Measurements from ENCODE around the gene MRLN.

MRLN gene

GRCh38 chr10:59704630-59705029 lies 48.6 kb downstream of the MRLN start:
- Histone ChIP-seq H3K9me3 (no peaks in the 10 kb centered on the region), H3K27me3 (peaks cover 26% of the 10 kb centered on the region), H3K27ac (no peak overlapping the region), H3K36me3 (no peaks in the 10 kb centered on the region), H3K4me3 (ENCODE audit: low read depth in 1 of 2, low read length in 1 of 2) (no peak overlapping the region), H3K4me1 (ENCODE audit: control insufficient read depth in 1 of 2, insufficient read depth in 1 of 2, low read depth in 1 of 2, low read length in 1 of 2) (peaks cover 0 to 5% of the 10 kb centered on the region in 2 experiments)
- TF ChIP-seq, protein P1, sequence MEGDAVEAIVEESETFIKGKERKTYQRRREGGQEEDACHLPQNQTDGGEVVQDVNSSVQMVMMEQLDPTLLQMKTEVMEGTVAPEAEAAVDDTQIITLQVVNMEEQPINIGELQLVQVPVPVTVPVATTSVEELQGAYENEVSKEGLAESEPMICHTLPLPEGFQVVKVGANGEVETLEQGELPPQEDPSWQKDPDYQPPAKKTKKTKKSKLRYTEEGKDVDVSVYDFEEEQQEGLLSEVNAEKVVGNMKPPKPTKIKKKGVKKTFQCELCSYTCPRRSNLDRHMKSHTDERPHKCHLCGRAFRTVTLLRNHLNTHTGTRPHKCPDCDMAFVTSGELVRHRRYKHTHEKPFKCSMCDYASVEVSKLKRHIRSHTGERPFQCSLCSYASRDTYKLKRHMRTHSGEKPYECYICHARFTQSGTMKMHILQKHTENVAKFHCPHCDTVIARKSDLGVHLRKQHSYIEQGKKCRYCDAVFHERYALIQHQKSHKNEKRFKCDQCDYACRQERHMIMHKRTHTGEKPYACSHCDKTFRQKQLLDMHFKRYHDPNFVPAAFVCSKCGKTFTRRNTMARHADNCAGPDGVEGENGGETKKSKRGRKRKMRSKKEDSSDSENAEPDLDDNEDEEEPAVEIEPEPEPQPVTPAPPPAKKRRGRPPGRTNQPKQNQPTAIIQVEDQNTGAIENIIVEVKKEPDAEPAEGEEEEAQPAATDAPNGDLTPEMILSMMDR (IDR thresholded peaks at IDR 0.05) = no peak

GRCh38 chr10:59702347-59702746 lies 50.9 kb downstream of the MRLN start:
- H3K4me1 ChIP-seq (ENCODE audit: control insufficient read depth in 1 of 2, insufficient read depth in 1 of 2, low read depth in 1 of 2, low read length in 1 of 2) = no peaks in the 10 kb centered on the region
- TF ChIP-seq, protein P1 (IDR thresholded peaks at IDR 0.05) = no peak
- no peaks in the 10 kb centered on the region for H3K9me3 ChIP-seq
- no peak overlapping the region for H3K27ac ChIP-seq
- H3K4me3 ChIP-seq (ENCODE audit: low read depth in 1 of 2, low read length in 1 of 2) = no peak overlapping the region
- peaks cover 3% of the 10 kb centered on the region for H3K27me3 ChIP-seq
- H3K36me3 ChIP-seq = no peaks in the 10 kb centered on the region

GRCh38 chr10:59700709-59701108 lies 52.5 kb downstream of the MRLN start:
- Histone ChIP-seq H3K4me1 (ENCODE audit: control insufficient read depth in 1 of 2, insufficient read depth in 1 of 2, low read depth in 1 of 2, low read length in 1 of 2) (no peaks in the 10 kb centered on the region), H3K27me3 (no peaks in the 10 kb centered on the region), H3K9me3 (no peaks in the 10 kb centered on the region), H3K4me3 (ENCODE audit: low read depth in 1 of 2, low read length in 1 of 2) (no peak overlapping the region), H3K36me3 (no peaks in the 10 kb centered on the region), H3K27ac (no peak overlapping the region)
- TF ChIP-seq, protein P1 (IDR thresholded peaks at IDR 0.05) = no peak

GRCh38 chr10:59698326-59698725 lies 54.9 kb downstream of the MRLN start:
- H3K36me3 ChIP-seq = no peaks in the 10 kb centered on the region
- TF ChIP-seq, protein P1 (IDR thresholded peaks at IDR 0.05) = no peak
- H3K9me3 ChIP-seq = no peaks in the 10 kb centered on the region
- H3K27ac ChIP-seq = no peak overlapping the region
- H3K4me3 ChIP-seq (ENCODE audit: low read depth in 1 of 2, low read length in 1 of 2) = no peak overlapping the region
- H3K4me1 ChIP-seq (ENCODE audit: control insufficient read depth in 1 of 2, insufficient read depth in 1 of 2, low read depth in 1 of 2, low read length in 1 of 2) = no peaks in the 10 kb centered on the region
- H3K27me3 ChIP-seq = no peaks in the 10 kb centered on the region

- Histone ChIP-seq H3K36me3 (no peaks in the 10 kb centered on the region), H3K27me3 (no peaks in the 10 kb centered on the region), H3K9me3 (no peaks in the 10 kb centered on the region), H3K4me1 (ENCODE audit: control insufficient read depth in 1 of 2, insufficient read depth in 1 of 2, low read depth in 1 of 2, low read length in 1 of 2) (no peaks in the 10 kb centered on the region), H3K27ac (no peak overlapping the region), H3K4me3 (ENCODE audit: low read depth in 1 of 2, low read length in 1 of 2) (no peak overlapping the region)
- TF ChIP-seq, protein P1 (IDR thresholded peaks at IDR 0.05) = no peak
Observed at GRCh38 chr10:59695637-59696036, 57.6 kb downstream of the MRLN start.

GRCh38 chr10:59694936-59695335 lies 58.3 kb downstream of the MRLN start:
- no peaks in the 10 kb centered on the region for H3K36me3 ChIP-seq
- no peaks in the 10 kb centered on the region for H3K9me3 ChIP-seq
- TF ChIP-seq, protein P1 (IDR thresholded peaks at IDR 0.05) = no peak
- no peak overlapping the region for H3K27ac ChIP-seq
- no peaks in the 10 kb centered on the region for H3K27me3 ChIP-seq
- H3K4me3 ChIP-seq (ENCODE audit: low read depth in 1 of 2, low read length in 1 of 2) = no peak overlapping the region
- H3K4me1 ChIP-seq (ENCODE audit: control insufficient read depth in 1 of 2, insufficient read depth in 1 of 2, low read depth in 1 of 2, low read length in 1 of 2) = no peaks in the 10 kb centered on the region

All from neutrophil (primary cell).